ENCODE data around the gene OR52B2.
"Not testable (repeated sequence)": the region's sequence is repeated elsewhere in the genome, so short reads cannot be mapped to it uniquely, and the experiment has no call there.

The OR52B2 gene

DNA sequence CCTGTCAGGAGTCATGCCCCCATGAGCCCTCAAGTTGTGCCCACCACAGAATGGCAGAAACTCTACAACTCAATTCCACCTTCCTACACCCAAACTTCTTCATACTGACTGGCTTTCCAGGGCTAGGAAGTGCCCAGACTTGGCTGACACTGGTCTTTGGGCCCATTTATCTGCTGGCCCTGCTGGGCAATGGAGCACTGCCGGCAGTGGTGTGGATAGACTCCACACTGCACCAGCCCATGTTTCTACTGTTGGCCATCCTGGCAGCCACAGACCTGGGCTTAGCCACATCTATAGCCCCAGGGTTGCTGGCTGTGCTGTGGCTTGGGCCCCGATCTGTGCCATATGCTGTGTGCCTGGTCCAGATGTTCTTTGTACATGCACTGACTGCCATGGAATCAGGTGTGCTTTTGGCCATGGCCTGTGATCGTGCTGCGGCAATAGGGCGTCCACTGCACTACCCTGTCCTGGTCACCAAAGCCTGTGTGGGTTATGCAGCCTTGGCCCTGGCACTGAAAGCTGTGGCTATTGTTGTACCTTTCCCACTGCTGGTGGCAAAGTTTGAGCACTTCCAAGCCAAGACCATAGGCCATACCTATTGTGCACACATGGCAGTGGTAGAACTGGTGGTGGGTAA lies 29.2 kb upstream of the OR52B2 start, which contains the start of gene OR52W1:
Gene OR52W1 (plus strand): TSS at position 51 of the 637 bp plus-strand sequence. CDS start 0 bp downstream, at position 51.
- DNase-seq: no peak
- H3K4me1 Mint-ChIP-seq: peaks cover 20% of the 10 kb centered on the region
- peaks cover 7% of the 10 kb centered on the region for H3K27me3 Mint-ChIP-seq
- H3K27ac Mint-ChIP-seq: no peak within 1 kb of the TSS
- CTCF ChIA-PET: no interaction called here
- H3K36me3 Mint-ChIP-seq: peaks cover 2% of the 10 kb centered on the region
- H3K4me3 Mint-ChIP-seq: no peak within 1 kb of the TSS
- no peaks in the 10 kb centered on the region for H3K9me3 Mint-ChIP-seq

- H3K4me1 Mint-ChIP-seq: peaks cover 7% of the 10 kb centered on the region
- H3K9me3 Mint-ChIP-seq: no peaks in the 10 kb centered on the region
- H3K27ac Mint-ChIP-seq: no peak overlapping the region
- peaks cover 7% of the 10 kb centered on the region for H3K27me3 Mint-ChIP-seq
- H3K36me3 Mint-ChIP-seq: no peaks in the 10 kb centered on the region
- DNase-seq: no peak
- H3K4me3 Mint-ChIP-seq: no peak overlapping the region
- CTCF ChIA-PET: no interaction called here
Observed at GRCh38 chr11:6197466-6198200, 27.5 kb upstream of the OR52B2 start.

- Mint-ChIP-seq H3K36me3 (no peaks in the 10 kb centered on the region), H3K27ac (no peak overlapping the region), H3K9me3 (no peaks in the 10 kb centered on the region), H3K4me3 (no peak overlapping the region), H3K27me3 (peaks cover 11% of the 10 kb centered on the region), H3K4me1 (peaks cover 7% of the 10 kb centered on the region)
- CTCF ChIA-PET: interaction anchor here (1.1 kb wide), 1 partner anchor 10 kb away, joined by 4 read pairs; the partner anchor contains the start of gene C11orf42
- DNase-seq: no peak
Observed at GRCh38 chr11:6196396-6196795, 26.3 kb upstream of the OR52B2 start.

DNA sequence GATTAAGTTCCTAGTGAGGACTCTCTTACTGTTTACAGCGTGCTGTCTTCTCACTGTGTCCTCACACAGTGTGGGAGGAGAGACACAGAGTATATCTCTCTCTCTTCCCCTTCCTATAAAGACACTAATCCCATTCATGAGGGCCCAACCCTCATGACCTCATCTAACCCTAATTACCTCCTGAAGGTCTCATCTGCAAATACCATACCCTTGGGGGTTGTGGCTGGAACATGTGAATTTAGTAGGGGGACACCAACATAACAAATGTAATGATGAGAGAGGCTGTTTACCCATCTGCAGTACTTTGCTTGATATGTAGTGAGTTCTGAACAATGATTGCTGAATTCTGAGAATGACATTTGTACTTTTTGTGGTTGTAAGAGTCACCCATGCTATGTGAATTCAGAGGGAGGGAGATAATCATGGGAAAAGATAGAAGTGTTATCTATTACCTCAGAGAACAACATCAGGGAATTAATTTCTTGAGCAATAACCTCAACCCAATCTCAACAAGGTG lies 24.0 kb upstream of the OR52B2 start:
- H3K4me1 Mint-ChIP-seq: peaks cover 4% of the 10 kb centered on the region
- no peak for DNase-seq
- H3K27me3 Mint-ChIP-seq: peaks cover 11% of the 10 kb centered on the region
- no peak overlapping the region for H3K4me3 Mint-ChIP-seq
- no peaks in the 10 kb centered on the region for H3K9me3 Mint-ChIP-seq
- H3K36me3 Mint-ChIP-seq: no peaks in the 10 kb centered on the region
- no peak overlapping the region for H3K27ac Mint-ChIP-seq
- CTCF ChIA-PET: no interaction called here

GRCh38 chr11:6191742-6192141 lies 21.6 kb upstream of the OR52B2 start:
- Mint-ChIP-seq H3K9me3 (no peaks in the 10 kb centered on the region), H3K27me3 (peaks cover 4% of the 10 kb centered on the region), H3K4me3 (no peak overlapping the region), H3K4me1 (peaks cover 4% of the 10 kb centered on the region), H3K27ac (no peak overlapping the region), H3K36me3 (no peaks in the 10 kb centered on the region)
- CTCF ChIA-PET: no interaction called here
- DNase-seq: no peak

- DNase-seq: no peak
- Mint-ChIP-seq H3K27me3 (peaks cover 16% of the 10 kb centered on the region), H3K36me3 (no peaks in the 10 kb centered on the region), H3K4me1 (peaks cover 9% of the 10 kb centered on the region), H3K4me3 (no peak overlapping the region), H3K9me3 (no peaks in the 10 kb centered on the region), H3K27ac (no peak overlapping the region)
- CTCF ChIA-PET: no interaction called here
Observed at GRCh38 chr11:6175440-6175839, 5.3 kb upstream of the OR52B2 start.

- Mint-ChIP-seq H3K9me3 (no peaks in the 10 kb centered on the region), H3K4me3 (no peak overlapping the region), H3K27ac (no peak overlapping the region), H3K27me3 (no peaks in the 10 kb centered on the region), H3K4me1 (no peaks in the 10 kb centered on the region), H3K36me3 (no peaks in the 10 kb centered on the region)
- DNase-seq: no peak
- CTCF ChIA-PET: interaction anchor here (0.9 kb wide), 1 partner anchor 16 kb away, joined by 3 read pairs; no protein-coding TSS in a partner anchor
Observed at GRCh38 chr11:6156628-6157359, 13.3 kb downstream of the OR52B2 start.

- no peak for DNase-seq
- H3K4me1 Mint-ChIP-seq: no peaks in the 10 kb centered on the region
- no peak overlapping the region for H3K27ac Mint-ChIP-seq
- peaks cover 3% of the 10 kb centered on the region for H3K9me3 Mint-ChIP-seq
- CTCF ChIA-PET: no interaction called here
- no peak overlapping the region for H3K4me3 Mint-ChIP-seq
- no peaks in the 10 kb centered on the region for H3K27me3 Mint-ChIP-seq
- H3K36me3 Mint-ChIP-seq: no peaks in the 10 kb centered on the region
Observed at GRCh38 chr11:6152126-6152525, 18.0 kb downstream of the OR52B2 start.

DNA sequence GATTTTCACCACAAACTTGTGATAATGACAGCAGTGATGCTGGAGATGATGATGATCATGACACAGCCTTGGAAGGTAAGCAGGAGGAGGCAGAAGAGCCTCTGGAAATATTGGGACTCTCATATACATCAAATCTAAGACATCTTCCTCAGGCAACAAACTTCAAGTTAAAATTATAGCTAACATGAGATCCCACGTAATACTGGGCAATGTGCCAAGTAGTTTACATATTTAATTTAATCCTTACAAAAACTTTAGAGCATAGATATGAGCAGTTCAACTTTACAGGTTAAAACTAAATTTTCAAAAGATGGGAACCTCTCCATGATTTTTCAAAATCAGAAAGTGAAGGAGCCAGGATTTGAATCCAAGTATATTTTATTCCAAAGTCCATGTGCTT lies 19.0 kb downstream of the OR52B2 start:
- CTCF ChIA-PET: no interaction called here
- Mint-ChIP-seq H3K4me1 (no peaks in the 10 kb centered on the region), H3K9me3 (peaks cover 3% of the 10 kb centered on the region), H3K27ac (no peak overlapping the region), H3K4me3 (no peak overlapping the region), H3K36me3 (no peaks in the 10 kb centered on the region), H3K27me3 (no peaks in the 10 kb centered on the region)
- DNase-seq: no peak

DNA sequence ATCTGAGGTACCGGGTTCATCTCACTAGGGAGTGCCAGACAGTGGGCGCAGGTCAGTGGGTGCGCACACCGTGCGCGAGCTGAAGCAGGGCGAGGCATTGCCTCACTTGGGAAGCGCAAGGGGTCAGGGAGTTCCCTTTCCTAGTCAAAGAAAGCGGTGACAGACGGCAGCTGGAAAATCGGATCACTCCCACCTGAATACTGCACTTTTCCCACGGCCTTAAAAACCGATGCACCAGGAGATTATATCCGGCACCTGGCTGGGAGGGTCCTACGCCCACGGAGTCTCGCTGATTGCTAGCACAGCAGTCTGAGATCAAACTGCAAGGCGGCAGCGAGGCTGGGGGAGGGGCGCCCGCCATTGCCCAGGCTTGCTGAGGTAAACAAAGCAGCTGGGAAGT lies 26.4 kb downstream of the OR52B2 start:
- H3K4me1 Mint-ChIP-seq, H3K36me3 Mint-ChIP-seq, DNase-seq, H3K27me3 Mint-ChIP-seq, CTCF ChIA-PET, H3K9me3 Mint-ChIP-seq, H3K4me3 Mint-ChIP-seq, H3K27ac Mint-ChIP-seq: not testable (repeated sequence)

DNA sequence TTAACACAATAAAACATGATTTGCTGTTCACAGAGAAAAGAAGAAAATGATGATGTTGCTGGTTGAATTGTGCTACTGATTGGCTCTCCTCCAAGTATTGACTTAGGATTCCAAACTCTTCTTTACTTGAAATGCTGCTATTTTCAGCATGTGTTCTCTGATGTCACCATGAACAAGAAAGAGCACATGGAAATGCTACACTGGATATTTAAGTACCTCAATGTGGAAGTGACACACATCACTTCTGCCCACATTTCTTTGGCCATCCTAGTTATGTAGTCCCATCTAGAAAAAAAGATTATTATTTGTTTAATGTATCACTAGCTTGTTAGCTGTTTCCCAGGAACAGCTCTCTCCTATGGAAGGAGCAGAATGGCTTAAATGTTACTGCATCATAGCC lies 27.2 kb downstream of the OR52B2 start:
- no peaks in the 10 kb centered on the region for H3K9me3 Mint-ChIP-seq
- no peaks in the 10 kb centered on the region for H3K4me1 Mint-ChIP-seq
- H3K36me3 Mint-ChIP-seq: no peaks in the 10 kb centered on the region
- H3K27ac Mint-ChIP-seq: no peak overlapping the region
- no peak overlapping the region for H3K4me3 Mint-ChIP-seq
- DNase-seq: no peak
- CTCF ChIA-PET: no interaction called here
- no peaks in the 10 kb centered on the region for H3K27me3 Mint-ChIP-seq

DNA sequence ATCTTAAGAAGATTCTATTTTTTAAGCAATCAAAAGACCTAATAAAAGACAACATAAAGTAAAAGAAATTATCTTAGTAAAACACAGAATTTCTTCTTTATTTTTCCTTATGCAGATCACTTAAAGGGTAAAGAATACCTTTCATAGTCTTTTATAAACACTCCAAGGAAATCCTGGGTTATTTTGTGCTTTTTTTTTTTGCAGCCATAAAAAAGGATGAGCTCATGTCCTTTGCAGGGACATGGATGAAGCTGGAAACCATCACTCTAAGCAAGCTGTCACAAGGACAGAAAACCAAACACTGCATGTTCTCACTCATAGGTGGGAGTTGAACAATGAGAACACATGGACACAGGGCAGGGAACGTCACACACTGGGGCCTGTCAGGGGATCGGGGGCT lies 34.2 kb downstream of the OR52B2 start:
- H3K27me3 Mint-ChIP-seq, H3K4me1 Mint-ChIP-seq, H3K4me3 Mint-ChIP-seq, H3K27ac Mint-ChIP-seq, DNase-seq, H3K36me3 Mint-ChIP-seq, H3K9me3 Mint-ChIP-seq: not testable (repeated sequence)
- CTCF ChIA-PET: interaction anchor here (0.6 kb wide), 1 partner anchor 911 kb away, joined by 3 read pairs; no protein-coding TSS in a partner anchor

- Mint-ChIP-seq H3K36me3 (no peaks in the 10 kb centered on the region), H3K4me3 (no peak overlapping the region), H3K27me3 (peaks cover 7% of the 10 kb centered on the region), H3K27ac (no peak overlapping the region), H3K4me1 (no peaks in the 10 kb centered on the region), H3K9me3 (no peaks in the 10 kb centered on the region)
- CTCF ChIA-PET: no interaction called here
- DNase-seq: no peak
Observed at GRCh38 chr11:6132431-6132830, 37.7 kb downstream of the OR52B2 start.

- H3K36me3 Mint-ChIP-seq: no peaks in the 10 kb centered on the region
- H3K27me3 Mint-ChIP-seq: peaks cover 4% of the 10 kb centered on the region
- no peak for DNase-seq
- H3K4me1 Mint-ChIP-seq: no peaks in the 10 kb centered on the region
- no peaks in the 10 kb centered on the region for H3K9me3 Mint-ChIP-seq
- H3K4me3 Mint-ChIP-seq: no peak overlapping the region
- H3K27ac Mint-ChIP-seq: no peak overlapping the region
- CTCF ChIA-PET: no interaction called here
Observed at GRCh38 chr11:6129635-6130034, 40.5 kb downstream of the OR52B2 start.

Measured in activated naive CD4-positive, alpha-beta T cell treated with anti-CD3 and anti-CD28 coated beads, Interleukin-2, amount 10 ng/mL, durations not matched to agents 7 days and 5 days (primary cell).